Measurements from ENCODE around the gene TUBA4B.
A peak's percentile ranks its signal among the peaks of the same experiment; 100 is the strongest.
"Not testable (repeated sequence)": the region's sequence is repeated elsewhere in the genome, so short reads cannot be mapped to it uniquely, and the experiment has no call there.

The TUBA4B gene

DNA sequence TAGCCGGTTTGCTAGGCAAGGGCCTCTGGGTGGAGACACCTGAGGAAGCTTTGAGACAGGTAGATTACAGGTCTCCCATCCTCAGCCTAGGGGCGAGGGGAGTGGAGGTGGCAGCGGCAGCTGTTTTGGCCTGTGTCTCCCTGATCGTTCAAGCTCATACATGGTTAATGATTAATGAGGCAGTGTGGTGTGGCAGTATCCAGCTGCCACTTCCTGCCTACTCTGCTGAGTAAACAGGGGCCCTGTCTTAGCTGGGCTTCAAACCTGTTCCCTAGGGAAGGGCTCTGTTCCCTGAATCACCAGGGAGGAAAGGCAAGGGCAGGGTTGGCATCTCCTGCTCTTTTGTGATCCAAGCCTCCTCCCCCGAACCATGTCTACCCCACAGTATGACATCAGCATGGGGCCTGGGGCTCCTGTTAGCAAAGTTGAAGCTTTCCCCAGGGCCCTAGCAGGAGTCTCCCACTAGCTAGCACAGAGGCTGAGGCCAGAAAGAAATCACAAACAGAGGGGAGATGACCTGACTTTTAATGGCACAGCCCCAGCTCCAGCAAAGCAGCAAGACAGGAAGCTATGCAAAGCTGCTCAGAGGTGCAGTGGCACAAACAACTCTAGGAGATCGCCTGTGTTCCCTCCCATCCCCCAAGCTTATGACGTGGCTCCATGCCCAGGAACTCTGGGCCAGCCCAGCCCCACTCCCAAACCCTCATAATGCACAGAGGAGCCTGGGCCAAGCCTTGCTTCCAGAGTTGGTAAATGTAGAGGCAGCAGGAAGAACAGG, 3.7 kb upstream of the TUBA4B start:
- DNase-seq, result peak; percentile 40

DNA sequence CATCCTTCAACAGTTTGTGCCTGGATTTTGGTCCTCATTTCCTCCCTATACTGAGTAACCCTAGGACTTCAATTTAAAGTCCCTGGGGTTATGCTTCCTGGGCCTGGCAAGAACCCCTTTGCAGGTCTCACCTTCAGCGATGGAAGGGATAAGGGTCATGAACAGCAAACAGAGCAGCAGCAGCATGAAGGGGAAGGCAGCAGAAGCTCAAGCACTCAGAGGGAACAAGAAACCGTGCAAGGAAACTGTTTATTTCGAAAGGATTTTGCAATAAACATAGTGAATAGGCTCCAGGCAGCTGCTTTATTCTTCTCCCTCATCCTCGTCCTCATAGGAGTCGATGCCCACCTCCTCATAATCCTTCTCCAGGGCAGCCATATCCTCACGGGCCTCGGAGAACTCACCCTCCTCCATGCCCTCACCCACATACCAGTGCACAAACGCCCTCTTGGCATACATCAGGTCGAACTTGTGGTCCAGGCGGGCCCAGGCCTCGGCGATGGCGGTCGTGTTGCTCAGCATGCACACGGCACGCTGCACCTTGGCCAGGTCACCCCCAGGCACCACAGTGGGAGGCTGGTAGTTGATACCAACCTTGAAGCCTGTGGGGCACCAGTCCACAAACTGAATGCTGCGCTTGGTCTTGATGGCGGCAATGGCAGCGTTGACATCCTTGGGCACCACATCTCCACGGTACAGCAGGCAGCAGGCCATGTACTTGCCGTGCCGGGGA, 2.8 kb upstream of the TUBA4B start:
- no peak for DNase-seq

DNA sequence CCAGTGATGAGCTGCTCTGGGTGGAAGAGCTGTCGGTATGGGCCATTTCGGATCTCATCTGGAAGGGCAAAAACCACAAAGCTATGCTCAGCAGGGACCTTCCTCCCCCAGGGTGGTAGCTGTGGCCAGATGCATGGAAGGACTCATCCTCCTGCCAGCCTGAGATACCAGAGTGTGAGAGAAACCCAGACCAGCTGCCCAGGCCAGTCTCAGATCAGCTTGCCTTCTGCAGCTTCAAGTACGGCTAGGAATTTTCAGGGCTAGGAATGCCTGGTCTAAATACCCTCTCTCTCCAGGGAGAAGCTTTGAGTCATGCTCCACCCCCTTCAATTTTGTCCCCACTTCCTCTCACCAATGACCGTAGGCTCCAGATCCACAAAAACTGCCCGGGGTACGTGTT, 1.4 kb upstream of the TUBA4B start:
- DNase-seq, result no peak

DNA sequence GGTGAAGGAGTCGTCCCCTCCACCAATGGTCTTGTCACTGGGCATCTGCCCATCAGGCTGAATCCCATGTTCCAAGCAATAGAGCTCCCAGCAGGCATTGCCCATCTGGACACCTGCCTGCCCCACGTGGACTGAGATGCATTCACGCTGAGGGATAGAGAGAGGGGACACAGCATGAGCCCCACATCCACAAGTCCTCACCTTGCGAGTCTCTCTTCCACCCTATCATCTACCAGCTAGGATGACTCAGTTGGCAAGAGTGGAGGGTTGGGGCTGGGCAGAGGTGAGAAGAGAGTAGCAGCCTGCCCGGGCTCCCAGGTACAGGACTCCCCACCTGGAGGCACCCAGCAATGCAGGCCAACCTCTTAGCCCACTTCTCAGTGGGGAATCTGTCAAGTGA, 959 bp upstream of the TUBA4B start:
- peak; percentile 6 for DNase-seq

DNA sequence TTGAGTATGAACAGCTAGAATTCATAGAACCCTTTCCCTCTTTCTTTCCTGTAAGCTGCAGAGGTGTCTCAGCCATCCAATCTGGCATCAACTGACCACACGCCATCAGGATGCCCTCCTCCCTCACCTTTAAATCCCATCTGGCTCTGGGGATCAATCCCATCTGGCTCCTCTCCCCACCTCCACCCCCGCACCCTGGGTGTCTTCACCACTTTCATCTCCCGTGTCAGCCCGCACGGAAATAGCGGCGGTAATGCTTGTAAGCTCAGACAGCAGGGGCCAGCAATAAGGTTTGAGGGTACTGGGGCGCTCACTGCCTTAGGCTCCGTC, 508 bp upstream of the TUBA4B start:
- DNase-seq, result no peak

DNA sequence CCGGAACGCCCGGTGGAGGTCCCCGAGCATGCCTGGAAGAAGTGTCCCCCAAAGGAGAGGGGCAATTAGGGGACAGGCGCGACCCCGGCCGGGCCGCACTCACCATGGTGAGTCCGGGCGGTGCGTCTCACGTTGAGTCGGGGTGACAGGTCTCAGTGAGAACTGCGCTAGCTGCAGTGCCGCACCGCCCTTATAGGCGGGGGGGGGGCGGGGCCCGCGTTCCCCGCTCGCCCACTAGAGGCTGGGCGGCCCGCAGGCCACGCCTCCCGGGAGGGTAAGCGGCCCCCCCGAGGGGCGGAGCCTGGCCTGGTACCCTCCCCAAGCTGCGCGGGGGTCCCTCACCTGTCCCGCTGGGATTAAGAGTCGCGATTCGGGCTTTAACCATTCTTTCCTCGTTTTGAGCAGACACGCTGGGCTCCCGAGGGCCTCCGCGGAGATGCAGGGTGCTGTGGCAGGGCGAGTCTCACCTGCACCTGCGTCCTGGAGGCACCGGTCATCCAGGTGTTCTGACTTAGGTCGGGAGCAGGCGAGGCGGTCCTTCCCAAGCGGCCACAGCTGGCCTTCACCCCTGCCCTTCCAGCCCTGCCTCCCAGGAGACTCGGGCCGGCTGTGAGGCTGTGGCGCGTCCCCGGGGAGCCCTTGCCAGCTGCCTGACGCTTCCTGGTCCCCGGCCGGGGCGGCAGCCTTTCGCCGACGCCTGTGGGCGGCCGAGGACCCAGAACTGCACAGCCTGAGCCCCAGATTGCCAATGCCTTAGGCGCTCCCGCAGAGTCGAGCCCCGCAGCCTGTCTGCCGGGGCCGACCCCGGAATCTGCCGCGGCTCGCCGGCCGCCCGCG, 928 bp downstream of the TUBA4B start, which contains the start of gene TUBA4A:
TUBA4A (minus strand) TSS at position 166 of the 837 bp plus-strand sequence; CDS start at position 106, 60 bp downstream.
- peak; percentile 38 for DNase-seq

DNA sequence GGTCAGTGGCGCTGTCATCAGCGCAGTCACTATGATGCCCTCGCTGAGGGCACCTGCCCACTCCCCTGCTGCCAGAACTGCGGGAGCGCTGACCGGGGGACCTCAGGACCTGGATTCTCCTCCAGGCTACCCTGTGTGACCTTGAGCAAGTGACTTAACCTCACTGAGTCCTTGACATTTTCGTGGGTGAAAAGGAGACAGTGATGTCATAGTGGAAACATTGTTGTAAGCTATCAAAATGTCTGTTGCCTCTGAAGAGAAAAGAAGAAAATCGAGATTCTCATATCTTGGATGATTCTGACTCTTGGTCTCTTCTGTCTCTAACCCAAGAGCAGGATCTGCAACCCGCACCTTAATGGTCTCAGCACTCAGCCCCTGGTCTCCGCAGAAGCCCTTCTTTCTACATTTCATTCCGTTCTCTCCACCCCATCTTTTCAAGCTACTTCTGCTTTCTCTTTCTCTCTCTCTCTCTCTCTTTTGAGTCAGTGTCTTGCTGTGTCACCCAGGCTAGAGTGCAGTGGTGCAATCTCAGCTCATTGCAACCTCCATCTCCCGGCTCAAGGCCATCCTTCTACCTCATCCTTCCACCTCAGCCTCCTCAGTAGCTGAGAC, 1.7 kb downstream of the TUBA4B start:
- no peak for DNase-seq

DNA sequence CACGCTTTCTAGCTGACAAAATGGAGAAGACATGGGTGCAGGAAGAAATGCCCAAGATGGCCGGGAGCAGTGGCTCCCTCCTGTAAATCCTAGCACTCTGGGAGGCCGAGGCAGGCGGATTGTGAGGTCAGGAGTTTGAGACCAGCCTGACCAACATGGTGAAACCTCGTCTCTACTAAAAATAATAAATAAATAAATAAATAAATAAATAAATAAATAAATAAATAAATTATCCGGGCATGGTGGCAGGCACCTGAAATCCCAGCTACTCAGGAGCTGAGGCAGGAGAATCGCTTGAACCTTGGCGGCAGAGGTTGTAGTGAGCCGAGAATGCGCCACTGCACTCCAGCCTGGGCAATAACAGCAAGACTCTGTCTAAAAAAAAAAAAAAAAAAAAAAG, 5.9 kb downstream of the TUBA4B start:
- DNase-seq, result not testable (repeated sequence)

DNA sequence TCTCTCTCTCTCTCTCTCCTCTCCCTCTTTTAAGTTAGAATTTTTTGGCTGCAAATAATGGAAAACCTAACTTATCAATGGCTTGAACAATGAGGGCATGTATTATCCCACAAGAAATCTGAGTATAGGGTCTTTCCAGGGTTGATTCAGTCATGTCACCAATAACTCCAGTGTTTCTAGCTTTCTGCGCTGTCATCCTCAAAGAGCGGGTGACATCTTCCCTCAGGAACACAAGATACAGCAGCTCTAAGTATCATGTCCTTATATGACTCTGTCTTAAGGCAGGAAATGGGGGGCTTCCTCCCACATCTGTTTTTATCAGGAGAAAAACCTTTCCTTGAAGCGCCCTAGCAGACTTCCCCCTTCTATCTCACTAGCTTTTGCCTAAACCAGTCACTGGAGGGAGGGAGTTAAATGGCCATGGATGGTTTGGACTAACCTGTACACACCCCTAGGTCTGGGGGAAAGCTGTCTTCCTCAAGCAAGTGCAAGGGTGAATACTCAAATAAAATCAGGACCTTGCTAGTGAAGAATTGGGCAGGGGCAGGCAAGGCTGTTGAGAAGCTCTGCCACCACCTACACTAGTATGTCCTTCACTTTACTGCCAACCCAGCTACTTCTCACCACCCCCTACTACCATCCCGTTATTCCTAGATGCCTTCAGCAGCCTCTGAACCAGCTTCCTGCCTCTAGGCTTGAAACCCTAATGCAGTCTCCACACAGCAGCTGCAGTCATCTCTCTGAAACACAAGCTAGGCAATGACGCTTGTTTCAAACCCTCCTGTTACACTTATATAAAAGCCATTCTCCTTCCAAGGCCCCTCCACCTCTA, 8.2 kb downstream of the TUBA4B start:
- no peak for DNase-seq

DNA sequence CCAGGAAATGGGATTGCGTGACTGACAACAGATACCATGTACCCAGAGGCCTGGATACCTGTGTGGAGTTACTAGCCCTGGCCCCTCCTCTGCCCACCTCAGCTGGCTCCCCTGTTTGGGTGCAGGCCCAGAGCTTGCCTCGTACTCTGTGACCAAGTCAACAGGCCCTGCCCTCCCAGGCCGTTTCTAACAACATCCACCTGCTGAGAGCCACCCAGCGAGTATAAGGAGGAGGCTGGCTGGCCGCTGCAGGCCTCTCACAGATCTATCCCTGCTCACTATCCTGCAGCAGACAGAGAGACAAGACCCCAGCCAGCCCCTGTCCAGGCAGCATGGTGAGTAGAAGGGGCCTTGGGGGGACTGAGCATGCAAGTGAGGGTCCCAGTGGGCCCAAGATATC, 13.2 kb downstream of the TUBA4B start:
- DNase-seq, result no peak

DNA sequence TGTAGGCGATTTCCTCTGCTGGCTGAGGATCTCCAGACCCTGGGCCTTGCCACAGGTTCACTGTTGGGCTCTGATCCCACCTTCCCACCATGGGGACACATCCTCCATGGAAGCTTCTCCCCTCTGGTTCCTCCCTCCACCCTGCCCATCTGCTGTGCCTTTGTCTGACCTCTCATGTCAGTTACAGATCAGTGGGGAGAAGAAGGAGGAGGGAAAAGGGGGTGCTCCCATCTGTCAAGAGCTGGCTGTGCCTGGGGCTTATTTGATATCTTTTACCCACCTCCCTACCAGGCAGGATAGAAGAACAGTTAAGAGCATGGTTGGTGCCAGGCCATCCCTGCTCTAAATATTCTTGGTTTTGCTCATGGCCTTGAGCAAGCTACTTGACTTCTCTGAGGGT, 13.8 kb downstream of the TUBA4B start:
- DNase-seq, result no peak

DNA sequence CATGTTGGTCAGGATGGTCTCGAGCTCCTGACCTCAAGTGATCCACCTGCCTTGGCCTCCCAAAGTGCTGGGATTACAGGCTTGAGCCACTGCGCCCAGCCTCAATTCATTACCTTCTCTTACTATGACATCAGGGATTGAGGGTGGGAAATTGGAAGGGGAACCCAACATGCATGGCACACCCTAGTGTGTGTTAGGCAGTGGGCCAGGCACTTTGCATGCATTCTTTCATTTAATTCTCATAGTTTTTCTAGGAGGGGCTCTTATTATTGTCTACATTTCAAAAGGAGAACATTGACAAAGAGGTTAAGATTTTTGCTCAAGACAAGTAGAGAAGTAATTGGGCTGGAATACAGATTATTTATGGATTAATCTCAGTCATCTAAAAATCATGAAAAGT, 15.3 kb downstream of the TUBA4B start:
- no peak for DNase-seq

DNA sequence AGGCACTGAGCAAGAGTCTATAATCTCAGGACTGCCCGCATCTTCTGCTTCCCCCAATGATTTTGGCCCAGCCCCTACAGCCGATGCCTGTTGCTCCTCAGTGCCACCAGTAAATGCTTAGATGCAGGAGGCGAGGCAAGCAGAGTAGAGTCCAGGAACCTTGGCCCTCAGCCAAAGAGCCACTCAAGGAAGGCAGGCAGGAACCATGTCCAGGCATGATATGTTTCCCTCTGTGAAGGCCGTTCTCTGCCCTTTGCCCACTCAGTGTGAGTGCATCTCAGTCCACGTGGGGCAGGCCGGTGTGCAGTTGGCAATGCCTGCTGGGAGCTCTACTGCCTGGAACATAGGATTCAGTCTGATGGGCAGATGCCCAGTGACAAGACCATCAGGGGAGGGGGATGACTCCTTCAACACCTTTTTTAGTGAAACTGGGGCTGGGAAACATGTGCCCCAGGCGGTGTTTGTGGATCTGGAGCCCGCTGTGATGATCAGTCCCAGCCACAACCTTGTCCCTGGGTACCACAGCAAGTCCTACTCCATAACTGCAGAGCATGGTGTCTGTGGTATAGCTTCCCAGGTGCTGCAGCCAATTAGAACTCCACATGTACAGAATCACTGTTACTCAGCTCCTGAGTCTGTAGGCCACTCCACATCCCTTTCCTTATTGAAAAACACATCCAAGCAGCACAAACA, 16.5 kb downstream of the TUBA4B start:
- no peak for DNase-seq

DNA sequence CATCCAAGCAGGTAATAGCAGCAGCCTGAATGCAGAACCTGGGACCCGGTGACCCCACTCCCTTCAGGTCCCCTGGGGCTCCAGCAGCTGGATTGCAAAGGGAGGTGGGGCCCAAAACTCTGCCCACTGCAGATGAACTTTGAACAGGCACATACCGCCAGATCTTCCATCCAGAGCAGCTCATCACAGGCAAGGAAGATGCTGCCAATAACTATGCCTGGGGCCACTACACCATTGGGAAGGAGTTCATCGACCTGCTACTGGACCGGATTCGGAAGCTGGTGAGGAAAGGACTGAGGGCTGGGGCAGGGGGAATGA, 17.0 kb downstream of the TUBA4B start:
- no peak for DNase-seq

DNA sequence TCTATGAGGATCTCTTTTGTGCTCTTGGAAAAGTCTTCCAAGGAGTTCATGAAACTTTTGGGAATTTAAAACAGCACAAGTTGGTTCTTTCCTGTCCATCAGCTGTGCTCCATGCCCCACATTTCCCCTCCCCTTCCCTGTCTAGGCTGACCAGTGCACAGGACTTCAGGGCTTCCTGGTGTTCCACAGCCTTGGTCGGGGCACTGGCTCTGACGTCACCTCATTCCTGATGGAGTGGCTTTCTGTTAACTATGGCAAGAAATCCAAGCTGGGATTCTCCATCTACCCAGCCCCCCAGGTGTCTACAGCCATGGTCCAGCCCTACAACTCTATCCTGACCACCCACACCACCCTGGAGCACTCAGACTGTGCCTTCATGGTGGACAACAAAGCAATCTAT, 18.0 kb downstream of the TUBA4B start:
- DNase-seq, result no peak

DNA sequence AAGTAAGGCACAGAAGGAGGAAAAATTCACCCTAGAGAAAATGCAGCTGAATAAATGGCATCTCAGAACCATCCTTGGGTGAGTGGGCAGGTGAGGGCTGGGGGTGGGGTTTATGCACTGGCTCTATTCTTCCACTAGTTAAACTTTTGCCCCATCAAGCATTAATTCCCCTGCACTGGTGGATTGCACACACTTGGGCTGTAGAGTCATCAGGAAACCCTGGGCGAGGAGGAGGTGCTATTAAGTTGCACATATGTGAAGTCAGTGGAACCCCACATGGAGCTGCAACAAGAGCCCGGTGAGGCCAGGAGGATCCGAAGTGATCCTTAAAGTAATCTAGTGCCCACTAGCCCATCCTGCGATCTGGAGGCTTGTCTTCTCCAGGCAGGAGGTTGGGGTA, 19.3 kb downstream of the TUBA4B start:
- DNase-seq, result no peak

DNA sequence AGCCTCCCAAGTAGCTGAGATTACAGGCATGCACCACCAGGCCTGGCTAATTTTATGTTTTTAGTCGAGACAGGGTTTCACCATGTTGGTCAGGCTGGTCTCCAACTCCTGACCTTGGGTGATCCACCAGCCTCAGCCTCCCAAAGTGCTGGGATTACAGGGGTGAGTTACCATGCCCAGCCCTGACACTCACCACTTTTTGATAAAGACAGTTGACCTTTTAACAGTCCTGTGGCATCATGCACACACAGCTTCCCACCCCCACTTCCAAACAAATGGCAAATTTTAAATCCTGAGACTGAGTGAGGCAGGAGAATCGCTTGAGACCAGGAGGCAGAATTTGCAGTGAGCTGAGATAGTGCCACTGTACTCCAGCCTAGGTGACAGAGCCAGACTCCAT, 20.0 kb downstream of the TUBA4B start:
- no peak for DNase-seq

DNA sequence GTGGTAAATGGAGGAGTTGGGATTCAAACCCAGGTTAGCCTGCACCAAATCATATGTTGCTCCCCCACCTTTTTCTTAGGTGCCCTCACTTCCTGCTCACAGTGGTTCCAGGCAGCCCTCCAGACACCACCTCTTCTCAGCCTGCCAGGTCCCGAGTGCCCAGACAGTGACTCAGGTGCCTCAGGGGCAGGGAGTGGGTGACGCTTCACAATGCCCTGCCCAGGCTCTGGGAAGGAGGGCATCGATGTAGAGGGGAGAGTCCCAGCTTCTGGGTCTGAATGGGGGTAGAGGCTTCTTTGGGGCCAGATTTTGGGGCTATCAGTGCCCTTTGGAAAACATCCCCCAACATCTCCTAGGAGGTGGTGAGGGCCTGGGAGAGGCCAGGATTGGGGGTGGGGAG, 20.9 kb downstream of the TUBA4B start:
- DNase-seq, result no peak

DNA sequence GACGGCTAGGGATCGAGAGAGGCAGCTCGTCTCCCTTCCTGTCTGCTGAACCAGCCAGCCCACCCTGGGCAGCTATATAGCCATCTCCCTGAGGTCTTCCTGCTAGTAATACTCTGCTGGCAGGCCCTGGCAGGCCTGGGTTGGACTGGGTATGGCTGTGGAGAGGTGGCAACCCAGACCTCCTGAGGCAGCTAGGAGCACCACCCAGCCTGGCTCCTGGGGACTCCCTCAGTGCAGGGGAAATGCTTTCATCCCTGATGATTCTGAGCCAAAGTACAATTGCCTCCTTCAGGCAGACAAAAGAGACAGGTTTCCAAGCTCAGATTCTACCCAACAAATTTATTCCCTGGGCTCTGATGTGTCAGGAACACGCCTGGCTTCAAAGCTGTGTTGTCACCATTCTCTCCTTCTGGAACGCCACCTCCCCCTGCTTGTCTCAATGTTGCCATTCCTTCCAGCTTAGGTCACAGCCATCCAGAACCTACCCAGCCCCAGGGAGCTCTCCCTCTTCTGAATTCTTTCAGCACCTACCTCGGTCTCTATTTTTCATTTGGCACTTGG, 21.4 kb downstream of the TUBA4B start:
- DNase-seq, result no peak

DNA sequence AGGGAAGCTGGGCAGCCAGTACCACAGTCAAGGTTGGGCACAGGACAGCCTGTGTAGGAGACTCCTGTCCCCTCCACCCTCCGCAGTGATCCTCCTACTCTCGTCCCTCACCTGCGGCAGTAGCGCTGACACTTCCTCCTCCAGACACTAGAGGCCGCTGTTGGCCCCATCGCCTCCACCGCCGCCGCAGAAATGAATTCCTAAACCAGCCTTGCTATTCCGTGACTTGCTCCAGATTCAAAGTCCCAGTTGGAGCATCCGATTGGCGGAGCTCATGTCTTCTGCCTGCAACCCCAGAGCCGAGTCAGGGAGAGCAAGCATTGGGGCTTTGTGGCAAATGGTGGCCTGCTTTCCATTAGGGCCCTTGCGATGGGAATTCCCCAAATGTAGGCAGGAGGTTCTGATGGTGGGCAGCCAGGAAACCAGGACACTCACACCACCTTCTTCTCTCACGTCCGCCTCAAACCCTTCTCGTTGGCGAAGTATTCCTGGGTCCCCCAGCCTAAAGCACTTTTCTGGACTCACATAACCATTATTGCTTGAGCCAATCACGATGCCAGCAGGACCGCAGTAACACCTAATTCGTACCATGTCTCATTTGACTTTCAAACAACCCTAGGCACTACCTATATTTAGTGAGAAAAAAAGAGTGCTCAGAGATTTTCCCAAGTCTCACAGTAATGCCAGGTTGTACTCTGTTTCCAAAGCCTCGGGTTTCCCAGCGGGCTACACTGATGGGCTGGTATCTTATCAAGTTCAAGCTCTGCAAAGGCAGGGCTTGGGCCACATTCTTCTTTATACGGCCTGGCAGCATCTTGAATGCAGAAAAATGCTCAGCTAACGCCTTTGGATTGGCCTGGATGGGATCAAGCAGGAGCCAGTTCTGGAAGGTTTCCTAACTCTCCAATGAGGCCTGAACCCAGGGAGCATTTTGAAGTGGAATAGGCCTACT, 24.9 kb downstream of the TUBA4B start:
- DNase-seq, result peak; percentile 45

Data from NCI-H2107 (cell line).